IMR-90 (cell line): ENCODE data around the gene ABHD16A. TPM values are rescaled to one million over a fixed set of nuclear protein-coding genes. Genes with fewer than 3 reads are reported as not detected.

ENCODE experiments used
- ATAC-seq: fragments of 200-7000 bp; cut with Tn5 transposase; 2 replicates; pipeline ENCODE4 v1.9.1; 2020; ENCODE audit warnings: low read depth, mild to moderate bottlenecking, moderate library complexity
- BruUV-seq: library from RNA; stranded (reverse); fragments of 400-500 nt; replicated peaks from 2 replicates; lab custom pipeline; 2021; lab: Mats Ljungman, UMichigan
- CTCF ChIA-PET: fragments of 300-600 bp; formaldehyde crosslinking; extraction: SDS; loops from one replicate; lab custom pipeline; 2021; ENCODE audit warnings: antibody characterized with exemption; lab: Yijun Ruan, JAX
- POLR2A ChIA-PET: fragments of 300-600 bp; sonication (Branson Sonifier 250); formaldehyde crosslinking; loops from one replicate; lab custom pipeline; 2022; ENCODE audit warnings: antibody characterized with exemption; ENCODE audit not compliant: unreplicated experiment; lab: Charles Lee
- DNase-seq: peaks from one replicate; pipeline ENCODE4 v3.0.0; 2013
- H2AFZ ChIP-seq: replicated peaks from 2 replicates; pipeline ENCODE3; 2013; ENCODE audit warnings: low read length, mild to moderate bottlenecking; ENCODE audit not compliant: poor library complexity
- H2AK5ac ChIP-seq: 2 replicates; pipeline ENCODE4 v1.6.1; 2013; ENCODE audit warnings: low read depth, low read length, inconsistent platforms
- H2AK9ac ChIP-seq: replicated peaks from 2 replicates; pipeline ENCODE3; 2013; ENCODE audit warnings: mild to moderate bottlenecking, low read depth, low read length, moderate library complexity; ENCODE audit not compliant: poor library complexity
- H2BK120ac ChIP-seq: 2 replicates; pipeline ENCODE4 v1.6.1; 2013; ENCODE audit warnings: low read depth, low read length, inconsistent platforms
- H2BK15ac ChIP-seq: 3 replicates; pipeline ENCODE4 v1.6.1; 2013; ENCODE audit warnings: low read depth, low read length, inconsistent platforms
- H2BK20ac ChIP-seq: 2 replicates; pipeline ENCODE4 v1.6.1; 2013; ENCODE audit warnings: low read depth, mild to moderate bottlenecking, inconsistent platforms, low read length, moderate library complexity
- H2BK5ac ChIP-seq: 2 replicates; pipeline ENCODE4 v1.6.1; 2013; ENCODE audit warnings: mild to moderate bottlenecking, low read depth, low read length, inconsistent platforms; ENCODE audit not compliant: poor library complexity, severe bottlenecking
- H3K14ac ChIP-seq: replicated peaks from 2 replicates; pipeline ENCODE4 v1.6.1; 2013; ENCODE audit warnings: low read depth, low read length, inconsistent platforms
- H3K18ac ChIP-seq: 2 replicates; pipeline ENCODE4 v1.6.1; 2013; ENCODE audit warnings: low read depth, low read length, control low read depth
- H3K23ac ChIP-seq: 2 replicates; pipeline ENCODE4 v1.6.1; 2013; ENCODE audit warnings: low read depth, low read length, inconsistent platforms
- H3K27ac ChIP-seq: 2 replicates; pipeline ENCODE4 v1.5.1; 2013; ENCODE audit warnings: mild to moderate bottlenecking, control low read depth, low read length; ENCODE audit not compliant: insufficient read depth
- H3K27me3 ChIP-seq: 2 replicates; pipeline ENCODE4 v1.6.1; 2013; ENCODE audit warnings: low read length; ENCODE audit not compliant: control insufficient read depth, insufficient read depth
- H3K36me3 ChIP-seq: 2 replicates; pipeline ENCODE4 v1.6.1; 2013; ENCODE audit warnings: low read length, mixed read lengths; ENCODE audit not compliant: control insufficient read depth, insufficient read depth
- H3K4ac ChIP-seq: 2 replicates; pipeline ENCODE4 v1.6.1; 2013; ENCODE audit warnings: low read depth, low read length, inconsistent platforms
- H3K4me1 ChIP-seq: 2 replicates; pipeline ENCODE4 v1.6.1; 2013; ENCODE audit warnings: low read length, mixed read lengths; ENCODE audit not compliant: control insufficient read depth, insufficient read depth
- H3K4me2 ChIP-seq: 2 replicates; pipeline ENCODE4 v1.6.1; 2013; ENCODE audit warnings: low read depth, mild to moderate bottlenecking, control low read depth, low read length, moderate library complexity
- H3K4me3 ChIP-seq: 2 replicates; pipeline ENCODE4 v1.5.1; 2013; ENCODE audit warnings: low read depth, mild to moderate bottlenecking, control low read depth, low read length, moderate library complexity; ENCODE audit not compliant: insufficient read depth
- H3K56ac ChIP-seq: 2 replicates; pipeline ENCODE4 v1.6.1; 2013; ENCODE audit warnings: low read length, inconsistent platforms; ENCODE audit not compliant: insufficient read depth; ENCODE audit errors: extremely low read depth
- H3K79me1 ChIP-seq, 2 experiments: 2 replicates each; pipeline ENCODE4 v1.6.1; 2013; ENCODE audit warnings: low read length in 2 of 2, inconsistent platforms in 1 of 2, low read depth in 1 of 2
- H3K9ac ChIP-seq: 2 replicates; pipeline ENCODE4 v1.6.1; 2013; ENCODE audit warnings: low read depth, low read length, control low read depth
- H3K9me1 ChIP-seq: 2 replicates; pipeline ENCODE4 v1.6.1; 2013; ENCODE audit warnings: low read length, inconsistent platforms; ENCODE audit not compliant: insufficient read depth
- H3K9me3 ChIP-seq: 2 replicates; pipeline ENCODE4 v1.6.1; 2013; ENCODE audit warnings: low read length; ENCODE audit not compliant: control insufficient read depth, insufficient read depth
- H4K20me1 ChIP-seq: 2 replicates; pipeline ENCODE4 v1.6.1; 2013; ENCODE audit warnings: low read length, inconsistent platforms; ENCODE audit not compliant: insufficient read depth
- H4K5ac ChIP-seq: 2 replicates; pipeline ENCODE4 v1.6.1; 2013; ENCODE audit warnings: mild to moderate bottlenecking, low read depth, low read length, control low read depth
- H4K8ac ChIP-seq, 2 experiments: 2 replicates each; pipeline ENCODE4 v1.6.1; 2013; ENCODE audit warnings: low read depth in 2 of 2, low read length in 2 of 2, control low read depth in 1 of 2, inconsistent platforms in 1 of 2
- H4K91ac ChIP-seq: 2 replicates; pipeline ENCODE4 v1.6.1; 2013; ENCODE audit warnings: low read depth, low read length, inconsistent platforms; ENCODE audit not compliant: insufficient read depth
- MXI1 ChIP-seq: IDR thresholded peaks from 2 replicates; pipeline ENCODE4 v1.6.1; 2012; ENCODE audit warnings: low read depth, mild to moderate bottlenecking, low read length, moderate library complexity, borderline replicate concordance
- RFX5 ChIP-seq: IDR thresholded peaks from 2 replicates; pipeline ENCODE4 v1.8.0; 2012; ENCODE audit warnings: low read depth, mild to moderate bottlenecking, low read length, moderate library complexity
- USF2 ChIP-seq: fragments of 150-350 bp; IDR thresholded peaks from 2 replicates; pipeline ENCODE4 v1.6.1; 2017; ENCODE audit warnings: mild to moderate bottlenecking, antibody characterized with exemption, low read length, low read depth
- WGBS, 2 experiments: methylation state at CpG; one replicate each; pipeline versions ENCODE4 v1.1.5 to v1.1.7; 2013; ENCODE audit warnings: missing lambda C conversion rate in 2 of 2; ENCODE audit not compliant: insufficient read length in 1 of 2; ENCODE audit errors: extremely low coverage in 2 of 2; 5-methylcytosine and 5-hydroxymethylcytosine counted together
- dilution Hi-C: fragments of 300-500 bp; cut with HindIII; formaldehyde crosslinking; loops from one replicate; pipeline ENCODE4 v1.14.3; 2018; ENCODE audit warnings: low sequenced_read_pairs; ENCODE audit not compliant: unreplicated experiment
- in situ Hi-C: fragments of 300-500 bp; cut with MboI; formaldehyde crosslinking; loops from 3 replicates; pipeline ENCODE4 v1.14.3; 2019; ENCODE audit warnings: low sequenced_read_pairs, inconsistent platforms, mixed read lengths
- intact Hi-C: fragments of 100-400 bp; cut with micrococcal nuclease; formaldehyde crosslinking; loops from 2 replicates; pipeline ENCODE4 v1.10.0; 2022
- polyA plus RNA-seq, 3 experiments: library from polyadenylated mRNA; depleted of rRNA; stranded (reverse); fragments of >200 nt; gene quantifications; 2 replicates each; pipeline ENCODE4 v1.2.3, GENCODE V29; 2012; ENCODE audit warnings: low replicate concordance in 1 of 3
- total RNA-seq: library from RNA; depleted of rRNA; stranded (reverse); fragments of >200 nt; gene quantifications from 2 replicates; pipeline ENCODE4 v1.2.3, GENCODE V29; 2012

The ABHD16A gene
- total and polyA plus RNA-seq, 2 of the 4 experiments (the other 2 are of a cell fraction): 31.5 to 35.1 TPM

- Histone ChIP-seq H3K36me3 (peaks cover 81% of the 10 kb centered on the region), H4K20me1 (peaks cover 10% of the 10 kb centered on the region), H3K4me2 (no peak overlapping the region), H3K4me3 (no peak overlapping the region), H3K9me3 (no peaks in the 10 kb centered on the region), H3K23ac (no peak overlapping the region), H3K14ac (no peak overlapping the region), H2AK5ac (no peak overlapping the region), H2AFZ (no peak overlapping the region), H4K91ac (no peak overlapping the region), H3K27ac (no peak overlapping the region), H2BK120ac (no peak overlapping the region), H3K9me1 (0 out of 2 replicates have a peak, but pooled peaks cover 3% of the 10 kb centered on the region), H3K9ac (no peak overlapping the region), H3K27me3 (no peaks in the 10 kb centered on the region), H4K8ac (no peak overlapping the region), H2BK20ac (no peak overlapping the region), H2AK9ac (no peak overlapping the region), H3K18ac (no peak overlapping the region), H3K79me1 (peaks cover 10 to 11% of the 10 kb centered on the region in 2 experiments; a peak in 3 of 4 replicates), H4K5ac (no peak overlapping the region), H3K4me1 (no peaks in the 10 kb centered on the region; the same call in 1 of the 2 replicates), H3K4ac (no peak overlapping the region), H2BK15ac (no peak overlapping the region), H3K56ac (no peak overlapping the region), H2BK5ac (no peak overlapping the region)
- ChIA-PET CTCF (no interaction called here), POLR2A (no interaction called here)
- intact Hi-C loops (no loop called here), in situ Hi-C loops (no loop called here), dilution Hi-C loops (no loop called here)
- DNase-seq (no peak), ATAC-seq (no peak)
- TF ChIP-seq RFX5 (no peak), MXI1 (no peak), USF2 (no peak)
- BruUV-seq: no TSS peak
- no CpG with 5 or more reads among the region's 4 CpGs for WGBS, 2 experiments
These were observed 61.8 kb downstream of the ABHD16A start for GRCh38 chr6:31641370-31641769.
